Smooth muscle cell (in vitro differentiated cells): ENCODE data around the gene AUTS2. TPM values are rescaled to one million over a fixed set of nuclear protein-coding genes. Genes with fewer than 3 reads are reported as not detected.

Source experiments
- DNase-seq: peaks from one replicate; lab custom pipeline; 2025; ENCODE audit not compliant: unreplicated experiment; lab: John Stamatoyannopoulos, UW
- H2AFZ ChIP-seq: fragments of 200-600 bp; sonication (generic); 2 replicates; pipeline ENCODE4 v1.6.0; 2016; ENCODE audit warnings: antibody characterized with exemption, low read depth, mild to moderate bottlenecking
- H3F3A ChIP-seq: fragments of 200-600 bp; sonication (generic); 2 replicates; pipeline ENCODE4 v1.6.0; 2017; ENCODE audit warnings: antibody characterized with exemption, low read depth
- H3K27ac ChIP-seq: fragments of 200-600 bp; sonication (generic); 2 replicates; pipeline ENCODE4 v1.5.1; 2016; ENCODE audit warnings: low read depth, mild to moderate bottlenecking
- H3K27me3 ChIP-seq: fragments of 200-600 bp; sonication (generic); 2 replicates; pipeline ENCODE4 v1.6.1; 2016; ENCODE audit warnings: low read depth, mild to moderate bottlenecking
- H3K36me3 ChIP-seq: fragments of 200-600 bp; sonication (generic); 2 replicates; pipeline ENCODE4 v1.5.1; 2016; ENCODE audit warnings: low read depth
- H3K4me1 ChIP-seq: fragments of 200-600 bp; sonication (generic); 2 replicates; pipeline ENCODE4 v1.5.1; 2016; ENCODE audit warnings: low read depth
- H3K4me2 ChIP-seq: fragments of 200-600 bp; sonication (generic); 2 replicates; pipeline ENCODE4 v1.6.0; 2016; ENCODE audit warnings: mild to moderate bottlenecking
- H3K4me3 ChIP-seq: fragments of 200-600 bp; sonication (generic); 2 replicates; pipeline ENCODE4 v1.5.1; 2016; ENCODE audit warnings: mild to moderate bottlenecking
- H3K79me2 ChIP-seq: fragments of 200-600 bp; sonication (generic); 2 replicates; pipeline ENCODE4 v1.6.0; 2016; ENCODE audit warnings: low read depth, mild to moderate bottlenecking
- H3K9ac ChIP-seq: fragments of 200-600 bp; sonication (generic); 2 replicates; pipeline ENCODE4 v1.6.0; 2016; ENCODE audit warnings: low read depth
- H3K9me3 ChIP-seq: fragments of 200-600 bp; sonication (generic); replicated peaks from 2 replicates; pipeline ENCODE4 v1.5.1; 2016; ENCODE audit warnings: low read depth
- H4K20me1 ChIP-seq: fragments of 200-600 bp; sonication (generic); 2 replicates; pipeline ENCODE4 v1.6.0; 2016; ENCODE audit warnings: low read depth
- WGBS: methylation state at CpG from one replicate; pipeline ENCODE4 v1.1.7; 2016; ENCODE audit warnings: low lambda C conversion rate; 5-methylcytosine and 5-hydroxymethylcytosine counted together
- polyA plus RNA-seq: library from polyadenylated mRNA; unstranded; fragments of >200 nt; fragmentation: Nextera tagmentation; extraction: Ambion mirVana; gene quantifications from 2 replicates; pipeline ENCODE4 v1.2.1, GENCODE V29; 2016
- total RNA-seq: library from RNA; depleted of rRNA; stranded (reverse); fragments of >200 nt; gene quantifications from 2 replicates; pipeline ENCODE4 v1.2.3, GENCODE V29; 2014
- TF ChIP-seq, protein P1 (sequence below): fragments of 200-600 bp; sonication (generic); IDR thresholded peaks from 2 replicates; pipeline ENCODE4 v1.5.1; 2017; ENCODE audit warnings: borderline replicate concordance, mild to moderate bottlenecking, antibody characterized with exemption; ENCODE audit not compliant: insufficient read depth, poor library complexity, severe bottlenecking

AUTS2 gene
- total and polyA plus RNA-seq, 2 experiments from 2014 or later: 6.5 to 8.6 TPM

DNA sequence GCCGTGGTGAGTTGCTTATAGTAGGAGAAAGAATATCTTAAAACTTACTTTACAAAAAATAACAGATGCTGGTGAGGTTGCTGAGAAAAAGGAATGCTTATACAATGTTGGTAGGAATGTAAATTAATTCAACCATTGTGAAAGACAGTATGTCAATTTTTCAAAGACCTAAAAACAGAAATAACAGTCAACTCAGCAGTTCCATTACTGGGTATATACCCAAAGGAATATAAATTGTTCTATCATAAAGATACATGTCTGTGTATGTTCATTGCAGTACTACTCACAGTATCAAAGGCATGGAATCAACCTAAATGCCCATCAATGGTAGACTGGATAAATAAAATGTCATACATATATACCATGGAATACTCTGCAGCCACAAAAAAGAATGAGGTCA, 420.4 kb downstream of the AUTS2 start:
- WGBS: 92% methylated on average over 1 of the region's 1 CpG
- H3K79me2 ChIP-seq: no peaks in the 10 kb centered on the region
- H3K9me3 ChIP-seq: no peaks in the 10 kb centered on the region

DNA sequence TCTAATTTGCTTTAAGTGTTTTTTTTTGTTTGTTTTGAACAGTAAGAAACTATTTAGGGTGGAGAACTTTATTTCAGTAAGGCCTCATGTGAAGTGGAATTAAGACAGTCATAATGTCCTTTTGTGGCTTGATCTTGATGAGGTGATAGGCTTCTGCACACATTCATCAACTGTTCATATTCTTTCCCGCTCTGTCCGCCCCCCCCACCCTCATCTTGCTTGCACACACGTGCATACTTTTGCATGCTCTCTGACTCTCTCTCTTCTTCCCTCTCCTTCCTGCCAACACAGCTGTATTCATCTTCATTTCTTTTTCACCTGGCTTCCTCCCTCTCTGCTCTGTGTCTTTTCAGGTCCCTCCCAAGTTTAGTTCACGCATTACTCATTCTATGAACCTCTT, 429.6 kb downstream of the AUTS2 start:
- H4K20me1 ChIP-seq: peaks cover 17% of the 10 kb centered on the region

More for the DNA sequence above, 420.4 kb downstream of the AUTS2 start:
- no peak for DNase-seq
- Histone ChIP-seq H3F3A (peaks cover 7% of the 10 kb centered on the region), H3K36me3 (no peaks in the 10 kb centered on the region), H3K27ac (no peak overlapping the region), H2AFZ (no peak overlapping the region), H3K9ac (no peak overlapping the region), H3K4me1 (peaks cover 7% of the 10 kb centered on the region), H3K27me3 (peaks cover 45% of the 10 kb centered on the region), H3K4me2 (no peak overlapping the region), H3K4me3 (no peak overlapping the region), H4K20me1 (peaks cover 27% of the 10 kb centered on the region)
- TF ChIP-seq, protein P1, sequence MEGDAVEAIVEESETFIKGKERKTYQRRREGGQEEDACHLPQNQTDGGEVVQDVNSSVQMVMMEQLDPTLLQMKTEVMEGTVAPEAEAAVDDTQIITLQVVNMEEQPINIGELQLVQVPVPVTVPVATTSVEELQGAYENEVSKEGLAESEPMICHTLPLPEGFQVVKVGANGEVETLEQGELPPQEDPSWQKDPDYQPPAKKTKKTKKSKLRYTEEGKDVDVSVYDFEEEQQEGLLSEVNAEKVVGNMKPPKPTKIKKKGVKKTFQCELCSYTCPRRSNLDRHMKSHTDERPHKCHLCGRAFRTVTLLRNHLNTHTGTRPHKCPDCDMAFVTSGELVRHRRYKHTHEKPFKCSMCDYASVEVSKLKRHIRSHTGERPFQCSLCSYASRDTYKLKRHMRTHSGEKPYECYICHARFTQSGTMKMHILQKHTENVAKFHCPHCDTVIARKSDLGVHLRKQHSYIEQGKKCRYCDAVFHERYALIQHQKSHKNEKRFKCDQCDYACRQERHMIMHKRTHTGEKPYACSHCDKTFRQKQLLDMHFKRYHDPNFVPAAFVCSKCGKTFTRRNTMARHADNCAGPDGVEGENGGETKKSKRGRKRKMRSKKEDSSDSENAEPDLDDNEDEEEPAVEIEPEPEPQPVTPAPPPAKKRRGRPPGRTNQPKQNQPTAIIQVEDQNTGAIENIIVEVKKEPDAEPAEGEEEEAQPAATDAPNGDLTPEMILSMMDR: no peak

DNA sequence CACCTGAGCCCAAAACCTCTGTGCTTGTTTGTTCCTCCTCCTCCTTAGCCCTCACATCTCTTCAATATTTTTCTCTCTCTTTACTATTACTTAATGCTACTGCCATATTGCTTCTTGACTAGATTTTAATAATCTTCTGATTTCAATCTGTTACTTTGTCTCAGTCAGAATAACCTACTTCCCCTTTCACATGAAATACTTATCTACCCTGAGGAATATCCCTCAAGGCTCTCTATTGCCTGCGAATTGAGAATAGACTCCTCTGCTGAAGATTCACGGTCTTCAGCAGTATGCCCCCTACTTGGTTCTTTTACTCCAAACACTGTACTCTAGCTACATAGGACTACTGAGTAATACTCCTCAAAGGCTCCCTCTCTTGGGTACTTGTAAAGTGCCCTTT, 430.3 kb downstream of the AUTS2 start:
- H3K36me3 ChIP-seq: no peaks in the 10 kb centered on the region
- H3K9me3 ChIP-seq: peaks cover 4% of the 10 kb centered on the region
- no peak overlapping the region for H3K27ac ChIP-seq
- H3K27me3 ChIP-seq: peaks cover 79% of the 10 kb centered on the region
- H3K9ac ChIP-seq: no peak overlapping the region
- H4K20me1 ChIP-seq: peaks cover 13% of the 10 kb centered on the region
- H3K4me1 ChIP-seq: no peaks in the 10 kb centered on the region
- no peak for DNase-seq
- no peaks in the 10 kb centered on the region for H3F3A ChIP-seq
- no peak overlapping the region for H3K4me2 ChIP-seq
- H3K79me2 ChIP-seq: no peaks in the 10 kb centered on the region
- TF ChIP-seq, protein P1: no peak
- H2AFZ ChIP-seq: no peak overlapping the region
- H3K4me3 ChIP-seq: no peak overlapping the region
- WGBS: 91% methylated on average over 2 of the region's 2 CpGs

More for the DNA sequence above, 429.6 kb downstream of the AUTS2 start:
- WGBS: 81% methylated on average over 4 of the region's 4 CpGs
- no peak overlapping the region for H3K4me3 ChIP-seq
- H3K9ac ChIP-seq: no peak overlapping the region
- H2AFZ ChIP-seq: no peak overlapping the region
- TF ChIP-seq, protein P1: no peak
- H3K36me3 ChIP-seq: no peaks in the 10 kb centered on the region
- H3K79me2 ChIP-seq: no peaks in the 10 kb centered on the region
- H3K27me3 ChIP-seq: peaks cover 79% of the 10 kb centered on the region
- no peaks in the 10 kb centered on the region for H3K4me1 ChIP-seq
- peaks cover 4% of the 10 kb centered on the region for H3K9me3 ChIP-seq
- DNase-seq: no peak
- no peak overlapping the region for H3K4me2 ChIP-seq
- H3K27ac ChIP-seq: no peak overlapping the region
- no peaks in the 10 kb centered on the region for H3F3A ChIP-seq

DNA sequence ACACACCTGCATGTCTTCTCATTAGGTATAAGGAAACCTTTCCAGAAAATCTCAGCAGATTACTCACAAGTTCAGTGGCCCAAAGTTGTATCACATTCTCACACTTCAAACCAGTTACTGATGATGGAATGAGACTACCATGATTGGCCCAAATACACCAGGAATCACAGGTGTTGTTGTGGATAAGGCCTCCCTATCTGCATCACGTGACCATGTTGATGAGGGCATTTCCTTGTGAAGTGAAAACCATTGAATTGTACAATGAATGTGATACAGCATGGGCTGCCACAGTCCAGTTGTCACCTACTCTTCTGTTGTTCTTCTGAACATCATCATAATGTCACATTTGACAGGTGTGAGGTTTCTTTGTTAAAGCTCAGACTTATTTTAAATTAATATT, 431.7 kb downstream of the AUTS2 start:
- no peaks in the 10 kb centered on the region for H3F3A ChIP-seq
- no peak overlapping the region for H3K4me2 ChIP-seq
- peaks cover 9% of the 10 kb centered on the region for H4K20me1 ChIP-seq
- no peak overlapping the region for H3K27ac ChIP-seq
- H3K27me3 ChIP-seq: peaks cover 83% of the 10 kb centered on the region
- no peaks in the 10 kb centered on the region for H3K79me2 ChIP-seq
- 100% methylated on average over 1 of the region's 1 CpG for WGBS
- H3K9ac ChIP-seq: no peak overlapping the region
- TF ChIP-seq, protein P1: no peak
- peaks cover 4% of the 10 kb centered on the region for H3K9me3 ChIP-seq
- no peak for DNase-seq
- no peak overlapping the region for H3K4me3 ChIP-seq
- H3K36me3 ChIP-seq: no peaks in the 10 kb centered on the region
- no peaks in the 10 kb centered on the region for H3K4me1 ChIP-seq
- H2AFZ ChIP-seq: no peak overlapping the region
